SJSA1 (cell line): ENCODE data around the gene IPO4. TPM values are rescaled to one million over a fixed set of nuclear protein-coding genes. Genes with fewer than 3 reads are reported as not detected.

Experiments
- DNase-seq, 2 experiments: peaks; one replicate each; pipeline ENCODE4 v3.0.0-alpha.2; 2015 to 2020; ENCODE audit warnings: low spot score in 2 of 2, low read depth in 1 of 2
- H3K27ac ChIP-seq: fragments of 250-450 bp; sonication (Bioruptor Pico); 2 replicates; pipeline ENCODE4 v1.5.1; 2020; ENCODE audit warnings: mild to moderate bottlenecking, moderate library complexity
- H3K27me3 ChIP-seq: fragments of 250-450 bp; sonication (Bioruptor Pico); replicated peaks from 2 replicates; pipeline ENCODE4 v1.5.1; 2020; ENCODE audit warnings: mild to moderate bottlenecking, moderate library complexity
- H3K36me3 ChIP-seq: fragments of 250-450 bp; sonication (Bioruptor Pico); 2 replicates; pipeline ENCODE4 v1.5.1; 2020; ENCODE audit warnings: mild to moderate bottlenecking
- H3K4me1 ChIP-seq: fragments of 250-450 bp; sonication (Bioruptor Pico); replicated peaks from 2 replicates; pipeline ENCODE4 v1.6.1; 2021; ENCODE audit warnings: mild to moderate bottlenecking
- H3K4me3 ChIP-seq: fragments of 250-450 bp; sonication (Bioruptor Pico); 2 replicates; pipeline ENCODE4 v1.5.1; 2020; ENCODE audit warnings: mild to moderate bottlenecking
- H3K9me3 ChIP-seq: fragments of 250-450 bp; sonication (Bioruptor Pico); replicated peaks from 2 replicates; pipeline ENCODE4 v1.5.1; 2020; ENCODE audit warnings: mild to moderate bottlenecking
- total RNA-seq: library from RNA; depleted of rRNA; stranded (reverse); fragments of >200 nt; shearing (Covaris generic); gene quantifications from 2 replicates; pipeline ENCODE4 v1.2.3, GENCODE V29; 2014; rRNA removed

IPO4 gene
- total RNA-seq, 1 experiment from 2014 or later, result 25.1 TPM

DNA sequence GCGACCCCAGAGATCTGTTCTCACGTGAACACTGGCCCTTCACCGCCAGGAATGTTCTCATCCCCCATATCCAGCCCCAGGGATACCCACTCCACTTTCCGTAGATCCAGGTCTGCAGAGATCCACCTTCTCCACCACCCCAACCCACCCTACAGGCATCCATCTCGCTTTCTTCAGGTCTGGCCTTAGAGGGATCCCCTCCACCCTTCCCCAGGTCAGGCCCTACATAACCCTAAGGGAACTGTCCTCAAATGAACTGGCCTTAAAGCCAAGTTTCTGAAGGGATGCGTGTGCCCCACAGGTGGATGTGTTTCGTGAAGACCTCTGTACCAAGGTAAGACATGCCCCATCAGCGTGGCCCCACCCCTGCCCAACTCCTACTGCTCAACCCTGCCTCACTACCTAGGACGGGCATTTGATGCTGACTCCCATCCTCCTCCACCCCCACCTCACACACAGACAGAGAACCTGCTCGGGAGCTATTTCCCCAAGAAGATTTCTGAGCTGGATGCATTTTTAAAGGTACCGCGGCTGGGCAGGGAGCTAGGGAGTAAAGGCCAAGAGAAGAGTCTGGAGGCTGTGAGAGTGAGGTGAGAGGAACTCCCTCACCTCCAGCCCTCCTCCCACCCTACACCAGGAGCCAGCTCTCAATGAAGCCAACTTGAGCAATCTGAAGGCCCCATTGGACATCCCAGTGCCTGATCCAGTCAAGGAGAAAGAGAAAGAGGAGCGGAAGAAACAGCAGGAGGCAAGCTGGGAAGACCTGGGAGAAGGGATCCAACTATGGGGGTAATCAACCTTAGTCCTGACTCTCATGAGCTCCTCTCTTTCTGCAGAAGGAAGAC, 51.7 kb downstream of the IPO4 start:
- peak overlapping the region; percentile 91 for H3K4me3 ChIP-seq
- H3K27ac ChIP-seq, result no peak overlapping the region; the same call in 1 of the 2 replicates
- peaks cover 16% of the 10 kb centered on the region for H3K4me1 ChIP-seq
- peaks cover 40% of the 10 kb centered on the region for H3K36me3 ChIP-seq
- H3K27me3 ChIP-seq, result no peaks in the 10 kb centered on the region
- no peaks in the 10 kb centered on the region; the same call in 1 of the 2 replicates for H3K9me3 ChIP-seq
- DNase-seq, result no peak

DNA sequence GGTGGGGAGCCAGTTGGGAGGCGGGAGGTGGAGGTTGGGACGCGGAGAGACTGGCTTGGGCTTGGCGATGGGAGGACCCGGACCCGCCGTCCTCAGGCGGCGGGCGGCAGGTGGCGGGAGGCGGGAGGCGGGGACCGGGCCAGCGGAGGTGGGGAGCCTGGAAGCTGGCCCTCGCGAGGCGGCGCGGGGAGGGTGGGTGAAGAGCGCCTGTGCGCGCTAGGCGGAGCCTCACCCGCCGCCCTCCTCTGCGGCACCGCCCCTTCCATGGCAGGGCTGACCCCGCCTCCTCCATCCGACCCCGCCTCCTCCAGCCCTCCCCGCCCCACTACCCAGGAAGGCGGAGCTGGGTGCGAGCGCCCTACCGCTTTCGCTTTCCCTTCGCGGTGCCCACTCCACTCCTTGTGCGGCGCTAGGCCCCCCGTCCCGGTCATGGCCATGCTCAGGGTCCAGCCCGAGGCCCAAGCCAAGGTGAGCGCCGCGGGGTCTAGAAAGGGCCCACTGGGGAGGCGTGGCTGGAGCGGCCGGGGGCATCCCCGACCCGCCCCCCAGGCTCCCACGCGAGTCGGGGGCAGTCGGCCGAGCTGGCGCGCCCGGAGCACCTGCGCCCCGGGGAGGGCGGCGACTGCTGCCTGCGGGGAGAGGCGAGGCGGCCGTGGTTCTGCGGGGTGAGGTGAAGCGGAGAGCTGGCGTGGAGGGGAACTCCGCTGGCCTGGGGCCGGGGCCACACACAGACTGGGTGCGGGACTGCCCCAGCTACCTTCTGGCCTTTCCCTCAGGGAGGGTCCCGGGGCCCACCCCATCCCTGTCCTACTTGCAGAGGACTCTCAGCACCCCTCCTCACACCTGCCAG, 52.6 kb downstream of the IPO4 start, which contains the start of gene PSME1:
TSS of gene PSME1 (plus strand) at position 361 of the 850 bp plus-strand sequence. CDS start at position 430, 69 bp downstream.
- H3K9me3 ChIP-seq, result no peaks in the 10 kb centered on the region; the same call in 1 of the 2 replicates
- peak within 1 kb of the TSS; percentile 91 for H3K4me3 ChIP-seq
- no peaks in the 10 kb centered on the region for H3K27me3 ChIP-seq
- peaks cover 13% of the 10 kb centered on the region for H3K4me1 ChIP-seq
- peak; percentile 77 to 91 for DNase-seq
- peaks cover 38% of the 10 kb centered on the region for H3K36me3 ChIP-seq
- H3K27ac ChIP-seq, result peak within 1 kb of the TSS; percentile 66

DNA sequence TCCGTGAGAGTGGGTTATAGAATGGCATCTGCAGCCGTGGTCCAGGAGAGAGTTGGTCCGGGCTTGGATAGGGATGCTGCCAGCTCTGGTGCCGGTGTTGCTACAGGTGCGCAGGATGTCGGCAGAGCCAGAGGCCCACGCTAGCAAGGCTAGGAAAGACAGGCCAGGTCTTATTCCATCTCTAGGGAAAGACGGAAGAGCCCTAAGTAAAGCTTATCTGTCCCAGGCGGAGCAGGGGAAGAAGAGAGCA, 53.1 kb downstream of the IPO4 start:
- H3K4me3 ChIP-seq, result peak overlapping the region; percentile 91
- peaks cover 38% of the 10 kb centered on the region for H3K36me3 ChIP-seq
- H3K9me3 ChIP-seq, result no peaks in the 10 kb centered on the region; the same call in 1 of the 2 replicates
- no peak for DNase-seq
- H3K27me3 ChIP-seq, result no peaks in the 10 kb centered on the region
- H3K27ac ChIP-seq, result no peak overlapping the region
- H3K4me1 ChIP-seq, result peaks cover 13% of the 10 kb centered on the region

- Histone ChIP-seq H3K27me3 (no peaks in the 10 kb centered on the region), H3K27ac (no peak overlapping the region), H3K9me3 (no peaks in the 10 kb centered on the region; the same call in 1 of the 2 replicates), H3K36me3 (peaks cover 27% of the 10 kb centered on the region), H3K4me3 (no peak overlapping the region), H3K4me1 (peaks cover 13% of the 10 kb centered on the region)
- DNase-seq, result no peak
These were observed 54.9 kb downstream of the IPO4 start for GRCh38 chr14:24133735-24134134.

DNA sequence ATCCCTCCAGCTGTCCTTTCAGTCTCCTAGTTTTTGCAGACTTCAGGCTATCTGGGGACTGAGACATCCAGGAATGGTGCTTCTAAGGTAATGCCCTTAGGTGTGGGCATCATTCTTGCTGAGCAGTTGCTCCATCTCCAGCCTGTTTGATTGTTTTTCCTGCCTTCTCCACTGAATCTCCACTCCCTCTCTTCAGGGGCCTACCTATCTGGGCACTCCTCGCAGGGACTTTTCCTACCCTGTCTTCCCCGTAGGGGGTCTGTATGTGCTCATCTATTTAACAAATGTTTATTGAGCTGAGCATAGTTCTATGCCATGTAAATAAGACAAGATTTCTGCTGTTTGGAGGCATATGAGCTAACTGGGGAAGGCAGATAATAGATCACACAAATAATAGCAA, 55.6 kb downstream of the IPO4 start:
- no peak overlapping the region for H3K4me3 ChIP-seq
- no peak overlapping the region for H3K27ac ChIP-seq
- H3K9me3 ChIP-seq, result no peaks in the 10 kb centered on the region; the same call in 1 of the 2 replicates
- no peak for DNase-seq
- H3K27me3 ChIP-seq, result no peaks in the 10 kb centered on the region
- H3K36me3 ChIP-seq, result peaks cover 20% of the 10 kb centered on the region
- H3K4me1 ChIP-seq, result peaks cover 13% of the 10 kb centered on the region

DNA sequence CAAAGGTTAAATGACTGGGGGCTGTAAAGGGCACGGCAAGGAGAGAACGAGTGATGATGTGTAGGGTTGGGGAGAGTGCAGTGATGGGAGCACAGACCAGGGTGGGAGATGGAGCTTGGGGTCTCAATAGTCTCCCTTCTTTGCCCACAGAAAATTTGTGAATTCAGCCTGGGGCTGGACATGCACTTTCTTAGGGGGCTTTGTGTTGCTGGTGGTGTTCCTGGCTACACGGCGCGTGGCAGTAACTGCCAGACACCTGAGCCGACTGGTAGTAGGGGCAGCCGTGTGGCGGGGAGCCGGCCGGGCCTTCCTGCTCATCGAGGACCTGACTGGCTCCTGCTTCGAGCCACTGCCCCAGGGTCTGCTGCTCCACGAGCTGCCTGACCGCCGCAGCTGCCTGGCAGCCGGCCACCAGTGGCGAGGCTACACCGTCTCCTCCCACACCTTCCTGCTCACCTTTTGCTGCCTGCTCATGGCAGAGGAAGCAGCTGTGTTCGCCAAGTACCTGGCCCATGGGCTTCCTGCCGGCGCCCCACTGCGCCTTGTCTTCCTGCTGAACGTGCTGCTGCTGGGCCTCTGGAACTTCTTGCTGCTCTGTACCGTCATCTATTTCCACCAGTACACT, 56.4 kb downstream of the IPO4 start:
- no peaks in the 10 kb centered on the region; the same call in 1 of the 2 replicates for H3K9me3 ChIP-seq
- H3K27me3 ChIP-seq, result no peaks in the 10 kb centered on the region
- H3K27ac ChIP-seq, result no peak overlapping the region
- DNase-seq, result no peak
- peaks cover 13% of the 10 kb centered on the region for H3K4me1 ChIP-seq
- H3K36me3 ChIP-seq, result peaks cover 12% of the 10 kb centered on the region
- H3K4me3 ChIP-seq, result no peak overlapping the region

DNA sequence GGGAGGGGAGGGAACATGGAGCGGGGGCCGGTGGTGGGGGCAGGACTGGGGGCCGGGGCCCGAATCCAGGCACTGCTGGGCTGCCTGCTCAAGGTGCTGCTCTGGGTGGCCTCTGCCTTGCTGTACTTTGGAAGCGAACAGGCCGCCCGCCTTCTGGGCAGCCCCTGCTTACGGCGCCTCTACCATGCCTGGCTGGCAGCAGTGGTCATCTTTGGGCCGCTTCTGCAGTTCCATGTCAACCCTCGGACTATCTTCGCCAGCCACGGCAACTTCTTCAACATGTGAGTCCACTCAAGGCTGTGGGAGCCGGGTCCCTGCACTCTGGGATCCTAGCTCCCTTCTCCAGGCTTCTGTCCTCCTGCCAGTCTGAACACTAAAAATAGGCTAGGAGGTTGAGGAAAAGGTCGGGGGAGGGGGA, 57.1 kb downstream of the IPO4 start:
- Histone ChIP-seq H3K4me1 (peaks cover 7% of the 10 kb centered on the region), H3K27me3 (no peaks in the 10 kb centered on the region), H3K27ac (no peak overlapping the region), H3K9me3 (no peaks in the 10 kb centered on the region; the same call in 1 of the 2 replicates), H3K36me3 (peaks cover 5% of the 10 kb centered on the region), H3K4me3 (no peak overlapping the region)
- DNase-seq, result no peak

GRCh38 chr14:24130717-24131548, 57.7 kb downstream of the IPO4 start:
- Histone ChIP-seq H3K4me3 (no peak overlapping the region), H3K4me1 (peaks cover 5% of the 10 kb centered on the region), H3K27me3 (no peaks in the 10 kb centered on the region), H3K36me3 (no peaks in the 10 kb centered on the region), H3K27ac (no peak overlapping the region), H3K9me3 (no peaks in the 10 kb centered on the region)
- no peak for DNase-seq

DNA sequence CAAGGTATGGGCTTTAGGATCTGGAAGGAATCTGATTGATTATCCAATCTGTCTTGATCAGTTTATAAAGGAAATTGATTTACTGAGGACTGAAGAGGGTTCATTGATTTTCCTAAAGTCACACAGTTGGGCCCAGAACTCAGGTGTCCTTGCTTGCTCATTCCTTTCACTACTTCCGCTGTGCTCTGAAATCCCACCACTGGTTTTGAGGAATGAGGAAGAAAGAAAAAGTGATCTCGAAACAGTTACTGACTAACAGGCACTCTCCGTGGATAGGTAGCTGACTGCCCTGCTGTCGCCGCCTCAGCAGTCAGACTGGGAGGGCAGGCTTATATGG, 58.3 kb downstream of the IPO4 start, which contains the start of gene FITM1:
TSS of gene FITM1 (plus strand) at position 280 of the 337 bp plus-strand sequence. CDS start 905 bp downstream, outside the sequence.
- Histone ChIP-seq H3K9me3 (no peaks in the 10 kb centered on the region), H3K27ac (no peak within 1 kb of the TSS), H3K4me3 (no peak within 1 kb of the TSS), H3K4me1 (peaks cover 1% of the 10 kb centered on the region), H3K27me3 (no peaks in the 10 kb centered on the region), H3K36me3 (no peaks in the 10 kb centered on the region)
- no peak for DNase-seq

Other genes starting within 250 kb of the IPO4 start
- gene DHRS4, start 235.0 kb downstream of the IPO4 start, total RNA-seq, result 42.8 and 58.2 TPM in 2 replicates
- 4.9 and 15.1 TPM in 2 replicates for gene DHRS4L2, start 199.9 kb downstream of the IPO4 start, total RNA-seq
- not detected in 2 replicates for gene CARMIL3, start 136.8 kb downstream of the IPO4 start, total RNA-seq
- gene CPNE6, start 117.3 kb downstream of the IPO4 start, total RNA-seq, result not detected in 2 replicates
- 4.8 and 5.3 TPM in 2 replicates for gene PCK2, start 94.5 kb downstream of the IPO4 start, total RNA-seq
- gene DCAF11, start 74.0 kb downstream of the IPO4 start, total RNA-seq, result 43.1 and 44.0 TPM in 2 replicates
- gene NRL, start 73.9 kb downstream of the IPO4 start, total RNA-seq, result 1.4 TPM in 1 of 2 replicates, not detected in the other
- gene FITM1, start 58.2 kb downstream of the IPO4 start, total RNA-seq, result 1.8 TPM in 1 of 2 replicates, not detected in the other
- gene PSME1, start 52.6 kb downstream of the IPO4 start, total RNA-seq, result 168 and 199 TPM in 2 replicates
- gene EMC9, start 47.2 kb downstream of the IPO4 start, total RNA-seq, result 11.1 and 24.5 TPM in 2 replicates
- 161 and 167 TPM in 2 replicates for gene PSME2, start 42.2 kb downstream of the IPO4 start, total RNA-seq
- 40.3 and 135 TPM in 2 replicates for gene RNF31, start 41.3 kb downstream of the IPO4 start, total RNA-seq
- gene IRF9, start 27.6 kb downstream of the IPO4 start, total RNA-seq, result 21.8 and 24.3 TPM in 2 replicates
- 0.47 and 6.8 TPM in 2 replicates for gene REC8, start 16.7 kb downstream of the IPO4 start, total RNA-seq
- 60.3 and 60.5 TPM in 2 replicates for gene TM9SF1, start 6.6 kb upstream of the IPO4 start, total RNA-seq
- not detected in 2 replicates for gene TSSK4, start 16.9 kb upstream of the IPO4 start, total RNA-seq
- 23.0 and 29.9 TPM in 2 replicates for gene CHMP4A, start 24.7 kb upstream of the IPO4 start, total RNA-seq
- 13.6 and 30.8 TPM in 2 replicates for gene MDP1, start 27.2 kb upstream of the IPO4 start, total RNA-seq
- gene NEDD8, start 43.6 kb upstream of the IPO4 start, total RNA-seq, result 234 and 316 TPM in 2 replicates
- gene GMPR2, start 44.1 kb upstream of the IPO4 start, total RNA-seq, result 46.1 and 64.8 TPM in 2 replicates
- 31.1 and 53.0 TPM in 2 replicates for gene TINF2, start 53.8 kb upstream of the IPO4 start, total RNA-seq
- 0.76 TPM in 1 of 2 replicates, not detected in the other for gene TGM1, start 74.4 kb upstream of the IPO4 start, total RNA-seq
- gene RABGGTA, start 82.8 kb upstream of the IPO4 start, total RNA-seq, result 18.0 and 30.4 TPM in 2 replicates
- 5.4 and 20.5 TPM in 2 replicates for gene DHRS1, start 111.0 kb upstream of the IPO4 start, total RNA-seq
- 15.3 and 16.2 TPM in 2 replicates for gene NOP9, start 111.0 kb upstream of the IPO4 start, total RNA-seq
- gene CIDEB, start 119.2 kb upstream of the IPO4 start, total RNA-seq, result not detected in 2 replicates
- 3.1 and 10.1 TPM in 2 replicates for gene LTB4R2, start 121.3 kb upstream of the IPO4 start, total RNA-seq
- gene LTB4R, start 122.7 kb upstream of the IPO4 start, total RNA-seq, result 0.81 and 2.1 TPM in 2 replicates
- not detected in 2 replicates for gene ADCY4, start 146.3 kb upstream of the IPO4 start, total RNA-seq
- gene RIPK3, start 151.2 kb upstream of the IPO4 start, total RNA-seq, result not detected in 2 replicates
- gene NFATC4, start 179.4 kb upstream of the IPO4 start, total RNA-seq, result 14.6 and 23.6 TPM in 2 replicates
- gene NYNRIN, start 210.2 kb upstream of the IPO4 start, total RNA-seq, result 0.87 and 1.2 TPM in 2 replicates
- 0.84 and 3.1 TPM in 2 replicates for gene CBLN3, start 240.9 kb upstream of the IPO4 start, total RNA-seq
- 12.5 and 25.1 TPM in 2 replicates for gene KHNYN, start 241.1 kb upstream of the IPO4 start, total RNA-seq